ENCODE data around the gene COX8A. TPM values are rescaled to one million over a fixed set of nuclear protein-coding genes. Genes with fewer than 3 reads are reported as not detected.

COX8A gene
- total and polyA plus RNA-seq, 2 of the 8 experiments (the other 6 are each of a cell fraction or from before 2014, with no cell fraction given) = 365 to 1,720 TPM

DNA sequence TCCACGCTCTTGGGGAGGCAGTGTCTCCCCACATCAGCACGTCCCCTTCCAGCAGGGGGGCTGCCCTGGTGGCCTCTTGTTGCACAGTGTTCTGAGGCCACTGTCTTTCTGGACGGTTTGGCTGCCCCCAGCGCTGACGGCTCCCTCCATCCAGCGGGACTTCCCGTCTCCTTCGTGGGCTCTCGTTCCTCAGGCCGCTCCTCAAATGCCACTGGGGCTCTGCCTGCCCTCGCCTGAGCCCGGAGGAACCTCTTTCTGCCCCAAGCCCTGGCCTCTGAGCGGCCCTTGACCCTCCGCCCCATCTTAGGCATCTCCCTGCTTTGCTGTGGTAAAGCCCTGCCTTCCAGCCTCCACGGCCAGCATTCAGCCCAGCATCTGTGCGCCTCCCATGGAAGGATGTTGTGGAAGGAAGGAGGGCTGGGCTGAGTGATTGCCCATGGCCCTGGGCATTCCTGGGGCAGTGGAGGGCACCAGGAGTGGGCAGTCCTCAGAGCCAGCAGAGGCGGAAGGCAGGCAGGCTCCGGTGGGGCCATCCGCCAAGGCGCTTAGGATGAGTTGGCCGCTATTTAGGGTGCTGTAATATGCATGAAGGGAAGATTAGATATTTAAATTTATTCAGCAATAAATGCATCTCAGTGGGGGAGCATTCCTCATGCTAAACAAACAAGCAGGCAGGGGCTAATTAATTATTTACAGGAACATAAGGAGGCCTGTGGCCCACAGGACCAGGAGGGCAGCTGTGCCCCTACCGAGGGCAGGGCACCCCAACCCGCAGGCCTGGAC is 29.6 kb downstream of the COX8A start (continued):
- TF ChIP-seq, protein P1, sequence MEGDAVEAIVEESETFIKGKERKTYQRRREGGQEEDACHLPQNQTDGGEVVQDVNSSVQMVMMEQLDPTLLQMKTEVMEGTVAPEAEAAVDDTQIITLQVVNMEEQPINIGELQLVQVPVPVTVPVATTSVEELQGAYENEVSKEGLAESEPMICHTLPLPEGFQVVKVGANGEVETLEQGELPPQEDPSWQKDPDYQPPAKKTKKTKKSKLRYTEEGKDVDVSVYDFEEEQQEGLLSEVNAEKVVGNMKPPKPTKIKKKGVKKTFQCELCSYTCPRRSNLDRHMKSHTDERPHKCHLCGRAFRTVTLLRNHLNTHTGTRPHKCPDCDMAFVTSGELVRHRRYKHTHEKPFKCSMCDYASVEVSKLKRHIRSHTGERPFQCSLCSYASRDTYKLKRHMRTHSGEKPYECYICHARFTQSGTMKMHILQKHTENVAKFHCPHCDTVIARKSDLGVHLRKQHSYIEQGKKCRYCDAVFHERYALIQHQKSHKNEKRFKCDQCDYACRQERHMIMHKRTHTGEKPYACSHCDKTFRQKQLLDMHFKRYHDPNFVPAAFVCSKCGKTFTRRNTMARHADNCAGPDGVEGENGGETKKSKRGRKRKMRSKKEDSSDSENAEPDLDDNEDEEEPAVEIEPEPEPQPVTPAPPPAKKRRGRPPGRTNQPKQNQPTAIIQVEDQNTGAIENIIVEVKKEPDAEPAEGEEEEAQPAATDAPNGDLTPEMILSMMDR (IDR thresholded peaks at IDR 0.05; ENCODE audit: control extremely low read depth in 1 of 3, insufficient read depth in 1 of 3, low read depth in 1 of 3, low read length in 3 of 3) = no peak
- no peak for TF ChIP-seq RFX5 (IDR thresholded peaks at IDR 0.05; ENCODE audit: borderline replicate concordance, low read depth, low read length)
